HepG2 (cell line): Measurements from ENCODE around the gene APEX1. TPM values are rescaled to one million over a fixed set of nuclear protein-coding genes. Genes with fewer than 3 reads are reported as not detected.

ENCODE experiments used
- AGO2 ChIP-seq: fragments of 200-400 bp; formaldehyde crosslinking; optimal IDR thresholded peaks from 2 replicates; pipeline ENCODE3; 2017; ENCODE audit warnings: mild to moderate bottlenecking, low read depth, low read length, moderate library complexity
- HDAC2 ChIP-seq: sonication (generic); formaldehyde crosslinking; IDR thresholded peaks from 2 replicates; pipeline ENCODE4 v1.4.0; 2020; ENCODE audit warnings: missing genetic modification reagents
- NFYB ChIP-seq: sonication (generic); formaldehyde crosslinking; IDR thresholded peaks from 2 replicates; pipeline ENCODE4 v1.4.0; 2020; ENCODE audit warnings: missing genetic modification reagents
- SRSF4 ChIP-seq: fragments of 200-400 bp; formaldehyde crosslinking; IDR thresholded peaks from one replicate; pipeline ENCODE4 v1.6.1; 2018; ENCODE audit warnings: mild to moderate bottlenecking, low read depth, low read length, moderate library complexity; ENCODE audit not compliant: poor library complexity, severe bottlenecking
- ZFP82 ChIP-seq: sonication (generic); formaldehyde crosslinking; IDR thresholded peaks from 2 replicates; pipeline ENCODE4 v1.5.1; 2020; ENCODE audit warnings: mild to moderate bottlenecking, missing genetic modification reagents, borderline replicate concordance
- ZNF496 ChIP-seq: sonication (generic); formaldehyde crosslinking; IDR thresholded peaks from 2 replicates; pipeline ENCODE4 v1.8.1; 2023; ENCODE audit warnings: mild to moderate bottlenecking, moderate library complexity, missing genetic modification reagents; ENCODE audit not compliant: insufficient replicate concordance
- ZNF552 ChIP-seq: sonication (generic); formaldehyde crosslinking; IDR thresholded peaks from 2 replicates; pipeline ENCODE4 v1.9.0; 2022; ENCODE audit warnings: missing genetic modification reagents, mild to moderate bottlenecking, borderline replicate concordance
- ZSCAN20 ChIP-seq: sonication (generic); formaldehyde crosslinking; IDR thresholded peaks from 2 replicates; pipeline ENCODE4 v1.4.0; 2020; ENCODE audit warnings: missing genetic modification reagents, mild to moderate bottlenecking, borderline replicate concordance
- polyA plus RNA-seq, 8 experiments: library from polyadenylated mRNA; depleted of rRNA in 3 of 8; stranded (reverse) in 7 of 8; unstranded in 1 of 8; fragments of >200 nt; fragmentation: Illumina TruSeq in 4 of 8; extraction: Trizol in 4 of 8; gene quantifications; 2 replicates each; pipeline versions ENCODE4 v1.2.1 to v1.2.3, GENCODE V29; 2011 to 2016; ENCODE audit warnings: low read depth in 4 of 8, missing spikeins in 1 of 8, mixed read lengths in 1 of 8; ENCODE audit not compliant: insufficient read depth in 1 of 8
- total RNA-seq, 5 experiments: library from RNA; depleted of rRNA; stranded (reverse); fragments of >200 nt; fragmentation: Illumina TruSeq; extraction: Trizol; gene quantifications; 2 replicates each; pipeline ENCODE4 v1.2.3, GENCODE V29; 2016; ENCODE audit warnings: low read depth in 1 of 5
- TF ChIP-seq, protein P1 (sequence below): IDR thresholded peaks from 2 replicates; pipeline ENCODE4 v1.6.1; 2016; ENCODE audit warnings: low read depth, missing genetic modification reagents, missing compliant biosample characterization
- TF ChIP-seq, protein P2 (sequence below): sonication (generic); formaldehyde crosslinking; IDR thresholded peaks from 2 replicates; pipeline ENCODE4 v1.4.0; 2020; ENCODE audit warnings: missing genetic modification reagents, borderline replicate concordance
- TF ChIP-seq, protein P3 (sequence below): sonication (generic); formaldehyde crosslinking; IDR thresholded peaks from 2 replicates; pipeline ENCODE4 v1.5.1; 2020; ENCODE audit warnings: missing genetic modification reagents, mild to moderate bottlenecking, borderline replicate concordance
- TF ChIP-seq, protein P4 (sequence below): sonication (generic); formaldehyde crosslinking; IDR thresholded peaks from 2 replicates; pipeline ENCODE4 v1.8.1; 2022; ENCODE audit warnings: mild to moderate bottlenecking, missing genetic modification reagents
- TF ChIP-seq, protein P5 (sequence below): sonication (generic); formaldehyde crosslinking; IDR thresholded peaks from 2 replicates; pipeline ENCODE4 v1.4.0; 2020; ENCODE audit warnings: missing genetic modification reagents, mild to moderate bottlenecking, borderline replicate concordance

The APEX1 gene
- total and polyA plus RNA-seq, 2 of the 13 experiments (the other 11 are each of a cell fraction or from before 2014, with no cell fraction given): 171 to 405 TPM

DNA sequence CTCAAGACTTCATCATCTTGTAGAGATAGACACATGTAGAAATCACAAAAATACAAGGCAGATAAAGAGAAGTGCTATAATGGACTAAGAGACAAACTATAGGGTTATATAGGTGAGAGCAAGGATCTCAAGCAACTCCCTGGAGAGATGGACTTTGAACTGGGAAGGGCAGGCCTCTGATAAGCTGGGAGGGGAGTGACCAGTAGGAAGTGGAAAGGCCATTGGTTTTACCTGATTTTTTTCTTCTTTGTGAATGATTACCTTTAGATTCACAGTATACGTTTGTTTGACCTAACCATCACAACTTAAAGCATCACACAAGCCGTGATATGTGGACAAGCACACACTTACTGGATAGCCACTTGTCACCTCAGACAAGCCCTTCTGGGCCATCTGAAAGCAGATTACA, 36.5 kb upstream of the APEX1 start (continued):
- TF ChIP-seq, protein P1, sequence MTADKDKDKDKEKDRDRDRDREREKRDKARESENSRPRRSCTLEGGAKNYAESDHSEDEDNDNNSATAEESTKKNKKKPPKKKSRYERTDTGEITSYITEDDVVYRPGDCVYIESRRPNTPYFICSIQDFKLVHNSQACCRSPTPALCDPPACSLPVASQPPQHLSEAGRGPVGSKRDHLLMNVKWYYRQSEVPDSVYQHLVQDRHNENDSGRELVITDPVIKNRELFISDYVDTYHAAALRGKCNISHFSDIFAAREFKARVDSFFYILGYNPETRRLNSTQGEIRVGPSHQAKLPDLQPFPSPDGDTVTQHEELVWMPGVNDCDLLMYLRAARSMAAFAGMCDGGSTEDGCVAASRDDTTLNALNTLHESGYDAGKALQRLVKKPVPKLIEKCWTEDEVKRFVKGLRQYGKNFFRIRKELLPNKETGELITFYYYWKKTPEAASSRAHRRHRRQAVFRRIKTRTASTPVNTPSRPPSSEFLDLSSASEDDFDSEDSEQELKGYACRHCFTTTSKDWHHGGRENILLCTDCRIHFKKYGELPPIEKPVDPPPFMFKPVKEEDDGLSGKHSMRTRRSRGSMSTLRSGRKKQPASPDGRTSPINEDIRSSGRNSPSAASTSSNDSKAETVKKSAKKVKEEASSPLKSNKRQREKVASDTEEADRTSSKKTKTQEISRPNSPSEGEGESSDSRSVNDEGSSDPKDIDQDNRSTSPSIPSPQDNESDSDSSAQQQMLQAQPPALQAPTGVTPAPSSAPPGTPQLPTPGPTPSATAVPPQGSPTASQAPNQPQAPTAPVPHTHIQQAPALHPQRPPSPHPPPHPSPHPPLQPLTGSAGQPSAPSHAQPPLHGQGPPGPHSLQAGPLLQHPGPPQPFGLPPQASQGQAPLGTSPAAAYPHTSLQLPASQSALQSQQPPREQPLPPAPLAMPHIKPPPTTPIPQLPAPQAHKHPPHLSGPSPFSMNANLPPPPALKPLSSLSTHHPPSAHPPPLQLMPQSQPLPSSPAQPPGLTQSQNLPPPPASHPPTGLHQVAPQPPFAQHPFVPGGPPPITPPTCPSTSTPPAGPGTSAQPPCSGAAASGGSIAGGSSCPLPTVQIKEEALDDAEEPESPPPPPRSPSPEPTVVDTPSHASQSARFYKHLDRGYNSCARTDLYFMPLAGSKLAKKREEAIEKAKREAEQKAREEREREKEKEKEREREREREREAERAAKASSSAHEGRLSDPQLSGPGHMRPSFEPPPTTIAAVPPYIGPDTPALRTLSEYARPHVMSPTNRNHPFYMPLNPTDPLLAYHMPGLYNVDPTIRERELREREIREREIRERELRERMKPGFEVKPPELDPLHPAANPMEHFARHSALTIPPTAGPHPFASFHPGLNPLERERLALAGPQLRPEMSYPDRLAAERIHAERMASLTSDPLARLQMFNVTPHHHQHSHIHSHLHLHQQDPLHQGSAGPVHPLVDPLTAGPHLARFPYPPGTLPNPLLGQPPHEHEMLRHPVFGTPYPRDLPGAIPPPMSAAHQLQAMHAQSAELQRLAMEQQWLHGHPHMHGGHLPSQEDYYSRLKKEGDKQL (CRISPR knock-in tag): peak; percentile 16; the same call in 1 of the 2 replicates
- TF ChIP-seq, protein P2, sequence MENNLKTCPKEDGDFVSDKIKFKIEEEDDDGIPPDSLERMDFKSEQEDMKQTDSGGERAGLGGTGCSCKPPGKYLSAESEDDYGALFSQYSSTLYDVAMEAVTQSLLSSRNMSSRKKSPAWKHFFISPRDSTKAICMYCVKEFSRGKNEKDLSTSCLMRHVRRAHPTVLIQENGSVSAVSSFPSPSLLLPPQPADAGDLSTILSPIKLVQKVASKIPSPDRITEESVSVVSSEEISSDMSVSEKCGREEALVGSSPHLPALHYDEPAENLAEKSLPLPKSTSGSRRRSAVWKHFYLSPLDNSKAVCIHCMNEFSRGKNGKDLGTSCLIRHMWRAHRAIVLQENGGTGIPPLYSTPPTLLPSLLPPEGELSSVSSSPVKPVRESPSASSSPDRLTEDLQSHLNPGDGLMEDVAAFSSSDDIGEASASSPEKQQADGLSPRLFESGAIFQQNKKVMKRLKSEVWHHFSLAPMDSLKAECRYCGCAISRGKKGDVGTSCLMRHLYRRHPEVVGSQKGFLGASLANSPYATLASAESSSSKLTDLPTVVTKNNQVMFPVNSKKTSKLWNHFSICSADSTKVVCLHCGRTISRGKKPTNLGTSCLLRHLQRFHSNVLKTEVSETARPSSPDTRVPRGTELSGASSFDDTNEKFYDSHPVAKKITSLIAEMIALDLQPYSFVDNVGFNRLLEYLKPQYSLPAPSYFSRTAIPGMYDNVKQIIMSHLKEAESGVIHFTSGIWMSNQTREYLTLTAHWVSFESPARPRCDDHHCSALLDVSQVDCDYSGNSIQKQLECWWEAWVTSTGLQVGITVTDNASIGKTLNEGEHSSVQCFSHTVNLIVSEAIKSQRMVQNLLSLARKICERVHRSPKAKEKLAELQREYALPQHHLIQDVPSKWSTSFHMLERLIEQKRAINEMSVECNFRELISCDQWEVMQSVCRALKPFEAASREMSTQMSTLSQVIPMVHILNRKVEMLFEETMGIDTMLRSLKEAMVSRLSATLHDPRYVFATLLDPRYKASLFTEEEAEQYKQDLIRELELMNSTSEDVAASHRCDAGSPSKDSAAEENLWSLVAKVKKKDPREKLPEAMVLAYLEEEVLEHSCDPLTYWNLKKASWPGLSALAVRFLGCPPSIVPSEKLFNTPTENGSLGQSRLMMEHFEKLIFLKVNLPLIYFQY (CRISPR knock-in tag): no peak
- no peak for TF ChIP-seq ZNF552 (CRISPR knock-in tag)
- TF ChIP-seq, protein P3, sequence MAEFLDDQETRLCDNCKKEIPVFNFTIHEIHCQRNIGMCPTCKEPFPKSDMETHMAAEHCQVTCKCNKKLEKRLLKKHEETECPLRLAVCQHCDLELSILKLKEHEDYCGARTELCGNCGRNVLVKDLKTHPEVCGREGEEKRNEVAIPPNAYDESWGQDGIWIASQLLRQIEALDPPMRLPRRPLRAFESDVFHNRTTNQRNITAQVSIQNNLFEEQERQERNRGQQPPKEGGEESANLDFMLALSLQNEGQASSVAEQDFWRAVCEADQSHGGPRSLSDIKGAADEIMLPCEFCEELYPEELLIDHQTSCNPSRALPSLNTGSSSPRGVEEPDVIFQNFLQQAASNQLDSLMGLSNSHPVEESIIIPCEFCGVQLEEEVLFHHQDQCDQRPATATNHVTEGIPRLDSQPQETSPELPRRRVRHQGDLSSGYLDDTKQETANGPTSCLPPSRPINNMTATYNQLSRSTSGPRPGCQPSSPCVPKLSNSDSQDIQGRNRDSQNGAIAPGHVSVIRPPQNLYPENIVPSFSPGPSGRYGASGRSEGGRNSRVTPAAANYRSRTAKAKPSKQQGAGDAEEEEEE (CRISPR knock-in tag): 0 out of 2 replicates have a peak, but pooled peaks have one; percentile 22
- TF ChIP-seq ZFP82 (CRISPR knock-in tag): no peak
- no peak for TF ChIP-seq NFYB (CRISPR knock-in tag)
- TF ChIP-seq, protein P4, sequence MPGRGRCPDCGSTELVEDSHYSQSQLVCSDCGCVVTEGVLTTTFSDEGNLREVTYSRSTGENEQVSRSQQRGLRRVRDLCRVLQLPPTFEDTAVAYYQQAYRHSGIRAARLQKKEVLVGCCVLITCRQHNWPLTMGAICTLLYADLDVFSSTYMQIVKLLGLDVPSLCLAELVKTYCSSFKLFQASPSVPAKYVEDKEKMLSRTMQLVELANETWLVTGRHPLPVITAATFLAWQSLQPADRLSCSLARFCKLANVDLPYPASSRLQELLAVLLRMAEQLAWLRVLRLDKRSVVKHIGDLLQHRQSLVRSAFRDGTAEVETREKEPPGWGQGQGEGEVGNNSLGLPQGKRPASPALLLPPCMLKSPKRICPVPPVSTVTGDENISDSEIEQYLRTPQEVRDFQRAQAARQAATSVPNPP (CRISPR knock-in tag): no peak
- TF ChIP-seq HDAC2 (CRISPR knock-in tag): no peak
- TF ChIP-seq, protein P5, sequence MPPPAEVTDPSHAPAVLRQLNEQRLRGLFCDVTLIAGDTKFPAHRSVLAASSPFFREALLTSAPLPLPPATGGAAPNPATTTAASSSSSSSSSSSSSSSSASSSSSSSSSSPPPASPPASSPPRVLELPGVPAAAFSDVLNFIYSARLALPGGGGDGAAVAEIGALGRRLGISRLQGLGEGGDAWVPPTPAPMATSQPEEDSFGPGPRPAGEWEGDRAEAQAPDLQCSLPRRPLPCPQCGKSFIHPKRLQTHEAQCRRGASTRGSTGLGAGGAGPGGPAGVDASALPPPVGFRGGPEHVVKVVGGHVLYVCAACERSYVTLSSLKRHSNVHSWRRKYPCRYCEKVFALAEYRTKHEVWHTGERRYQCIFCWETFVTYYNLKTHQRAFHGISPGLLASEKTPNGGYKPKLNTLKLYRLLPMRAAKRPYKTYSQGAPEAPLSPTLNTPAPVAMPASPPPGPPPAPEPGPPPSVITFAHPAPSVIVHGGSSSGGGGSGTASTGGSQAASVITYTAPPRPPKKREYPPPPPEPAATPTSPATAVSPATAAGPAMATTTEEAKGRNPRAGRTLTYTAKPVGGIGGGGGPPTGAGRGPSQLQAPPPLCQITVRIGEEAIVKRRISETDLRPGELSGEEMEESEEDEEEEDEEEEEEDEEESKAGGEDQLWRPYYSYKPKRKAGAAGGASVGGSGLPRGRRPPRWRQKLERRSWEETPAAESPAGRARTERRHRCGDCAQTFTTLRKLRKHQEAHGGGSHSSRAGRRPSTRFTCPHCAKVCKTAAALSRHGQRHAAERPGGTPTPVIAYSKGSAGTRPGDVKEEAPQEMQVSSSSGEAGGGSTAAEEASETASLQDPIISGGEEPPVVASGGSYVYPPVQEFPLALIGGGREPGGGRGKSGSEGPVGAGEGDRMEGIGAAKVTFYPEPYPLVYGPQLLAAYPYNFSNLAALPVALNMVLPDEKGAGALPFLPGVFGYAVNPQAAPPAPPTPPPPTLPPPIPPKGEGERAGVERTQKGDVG (CRISPR knock-in tag): no peak
- TF ChIP-seq ZNF496 (CRISPR knock-in tag): no peak
- TF ChIP-seq SRSF4: no peak
- TF ChIP-seq AGO2: no peak
- no peak for TF ChIP-seq ZSCAN20 (CRISPR knock-in tag)
